Activated CD4-positive, alpha-beta T cell treated with anti-CD3 and anti-CD28 coated beads, Interleukin-2, amount 10 ng/mL, durations not matched to agents 24 days and 14 days (primary cell): ENCODE data around the gene ITPRIPL1. TPM values are rescaled to one million over a fixed set of nuclear protein-coding genes. Genes with fewer than 3 reads are reported as not detected.

Experiments
- DNase-seq: peaks from one replicate; pipeline ENCODE4 v3.0.0; 2022
- H3K27ac Mint-ChIP-seq: one replicate; pipeline ENCODE4 v1.8.0; 2022; ENCODE audit warnings: mild to moderate bottlenecking, mixed read lengths
- H3K27me3 Mint-ChIP-seq: one replicate; pipeline ENCODE4 v1.8.0; 2022; ENCODE audit warnings: mixed read lengths
- H3K36me3 Mint-ChIP-seq: one replicate; pipeline ENCODE4 v1.8.0; 2022; ENCODE audit warnings: low read depth, mild to moderate bottlenecking, mixed read lengths
- H3K4me1 Mint-ChIP-seq: one replicate; pipeline ENCODE4 v1.8.0; 2021; ENCODE audit warnings: mixed read lengths
- H3K4me3 Mint-ChIP-seq: one replicate; pipeline ENCODE4 v1.8.0; 2022; ENCODE audit warnings: mild to moderate bottlenecking, moderate library complexity, mixed read lengths
- H3K9me3 Mint-ChIP-seq: one replicate; pipeline ENCODE4 v1.8.0; 2021; ENCODE audit warnings: mixed read lengths
- intact Hi-C: fragments of 100-400 bp; cut with micrococcal nuclease; formaldehyde crosslinking; loops from one replicate; pipeline ENCODE4 v1.15.1; 2023
- total RNA-seq: library from RNA; stranded (reverse); gene quantifications from 2 replicates; pipeline ENCODE4 v1.2.3, GENCODE V29; 2022

Gene ITPRIPL1
- total RNA-seq, 1 donor from 2014 or later, result 53.9 TPM

DNA sequence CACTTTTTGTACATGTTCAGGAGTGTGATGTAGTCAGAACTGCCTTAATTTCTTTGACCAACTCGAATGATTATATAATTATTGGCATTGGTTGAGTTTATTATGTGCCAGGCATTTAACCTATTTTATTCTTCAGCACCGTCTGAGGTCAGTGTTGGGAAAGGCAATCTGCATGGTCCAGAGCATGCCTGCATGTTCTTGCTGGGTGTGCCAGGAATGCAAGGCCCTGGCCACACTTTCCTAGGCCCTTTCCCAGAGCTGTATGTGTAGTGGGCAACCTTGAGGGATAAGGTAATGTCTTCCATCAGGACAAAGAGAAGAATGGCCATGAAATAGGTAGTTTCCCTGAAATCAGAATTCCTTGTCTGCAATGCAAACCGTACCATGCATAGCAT is 10.1 kb upstream of the ITPRIPL1 start:
- Mint-ChIP-seq H3K27ac (peak overlapping the region; percentile 92), H3K36me3 (peaks cover 20% of the 10 kb centered on the region), H3K9me3 (no peaks in the 10 kb centered on the region), H3K4me3 (peak overlapping the region; percentile 74), H3K27me3 (no peaks in the 10 kb centered on the region), H3K4me1 (peaks cover 45% of the 10 kb centered on the region)
- DNase-seq, result no peak
- intact Hi-C loops, result no loop called here

- no peaks in the 10 kb centered on the region for H3K9me3 Mint-ChIP-seq
- intact Hi-C loops, result no loop called here
- H3K4me3 Mint-ChIP-seq, result peak overlapping the region; percentile 74
- H3K36me3 Mint-ChIP-seq, result peaks cover 22% of the 10 kb centered on the region
- peak; percentile 84 for DNase-seq
- H3K27me3 Mint-ChIP-seq, result no peaks in the 10 kb centered on the region
- H3K27ac Mint-ChIP-seq, result peak overlapping the region; percentile 92
- peaks cover 46% of the 10 kb centered on the region for H3K4me1 Mint-ChIP-seq
Observed at GRCh38 chr2:96315400-96316071, 9.6 kb upstream of the ITPRIPL1 start.

- H3K4me1 Mint-ChIP-seq, result peaks cover 49% of the 10 kb centered on the region
Observed at GRCh38 chr2:96316999-96317398, 8.1 kb upstream of the ITPRIPL1 start.

DNA sequence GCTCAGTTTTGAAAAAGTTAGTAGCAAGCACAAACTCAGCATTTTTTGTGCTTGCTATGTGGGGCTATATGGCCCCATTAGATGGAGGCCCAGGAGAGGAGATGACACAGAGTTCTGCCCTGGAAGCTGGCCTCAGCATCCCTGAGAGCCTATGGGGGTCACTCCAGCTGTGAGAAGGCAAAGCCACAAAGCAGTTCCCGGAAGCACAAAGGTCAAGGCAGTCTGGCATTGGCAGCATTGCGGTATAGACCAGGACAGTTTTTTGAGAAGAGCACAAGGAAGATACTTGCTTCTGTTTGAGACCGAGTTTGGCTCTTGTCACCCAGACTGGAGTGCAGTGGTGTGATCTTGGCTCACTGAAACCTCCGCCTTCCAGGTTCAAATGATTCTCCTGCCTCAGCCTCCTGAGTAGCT is 7.5 kb upstream of the ITPRIPL1 start:
- H3K36me3 Mint-ChIP-seq, result peaks cover 21% of the 10 kb centered on the region
- peak overlapping the region; percentile 47 for H3K4me3 Mint-ChIP-seq
- DNase-seq, result no peak
- intact Hi-C loops, result no loop called here
- H3K27ac Mint-ChIP-seq, result peak overlapping the region; percentile 77
- no peaks in the 10 kb centered on the region for H3K9me3 Mint-ChIP-seq
- H3K4me1 Mint-ChIP-seq, result peaks cover 49% of the 10 kb centered on the region
- H3K27me3 Mint-ChIP-seq, result no peaks in the 10 kb centered on the region

More at GRCh38 chr2:96316999-96317398, 8.1 kb upstream of the ITPRIPL1 start:
- Mint-ChIP-seq H3K27me3 (no peaks in the 10 kb centered on the region), H3K9me3 (no peaks in the 10 kb centered on the region), H3K27ac (peak overlapping the region; percentile 60), H3K4me3 (peak overlapping the region; percentile 9), H3K36me3 (peaks cover 21% of the 10 kb centered on the region)
- no peak for DNase-seq
- intact Hi-C loops, result no loop called here

DNA sequence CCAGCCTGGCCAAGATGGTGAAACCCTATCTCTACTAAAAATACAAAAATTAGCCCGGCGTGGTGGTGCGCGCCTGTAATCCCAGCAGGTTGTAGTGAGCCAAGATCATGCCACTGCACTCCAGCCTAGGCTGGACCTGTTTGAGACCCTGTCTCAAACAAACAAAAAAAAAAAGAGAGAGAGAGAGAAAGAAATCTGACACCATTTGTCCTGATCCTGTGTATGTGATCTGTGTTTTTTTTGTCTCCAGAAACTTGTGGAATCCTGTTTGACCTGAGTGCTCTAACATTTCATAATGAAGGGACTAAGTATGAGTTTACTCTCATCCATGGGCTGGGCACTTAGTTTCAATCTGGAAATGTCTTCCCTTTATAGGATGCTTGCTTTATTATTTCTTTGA is 6.4 kb upstream of the ITPRIPL1 start:
- intact Hi-C loops, result no loop called here
- Mint-ChIP-seq H3K27me3 (no peaks in the 10 kb centered on the region), H3K36me3 (peaks cover 18% of the 10 kb centered on the region), H3K4me1 (peaks cover 51% of the 10 kb centered on the region), H3K27ac (no peak overlapping the region), H3K9me3 (no peaks in the 10 kb centered on the region), H3K4me3 (peak overlapping the region; percentile 75)
- no peak for DNase-seq

DNA sequence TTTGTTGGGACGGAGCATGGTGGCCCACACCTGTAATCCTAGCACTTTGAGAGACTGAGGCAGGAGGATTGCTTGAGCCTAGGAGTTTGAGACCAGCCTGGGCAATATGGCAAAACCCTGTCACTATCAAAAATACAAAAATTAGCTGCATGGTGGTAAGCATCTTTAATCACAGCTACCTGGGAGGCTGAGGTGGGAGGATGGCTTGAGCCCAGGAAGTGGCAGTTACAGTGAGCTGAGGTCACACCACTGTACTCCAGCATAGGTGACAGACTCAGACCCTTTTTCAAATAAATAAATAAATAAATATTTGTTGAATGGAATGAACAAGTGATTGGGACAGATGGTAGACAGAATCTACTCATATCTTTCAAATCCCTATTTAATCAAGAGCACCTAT is 5.7 kb upstream of the ITPRIPL1 start:
- Mint-ChIP-seq H3K36me3 (peaks cover 18% of the 10 kb centered on the region), H3K27ac (peak overlapping the region; percentile 69), H3K4me1 (peaks cover 55% of the 10 kb centered on the region), H3K27me3 (no peaks in the 10 kb centered on the region), H3K4me3 (peak overlapping the region; percentile 88), H3K9me3 (no peaks in the 10 kb centered on the region)
- intact Hi-C loops, result no loop called here
- DNase-seq, result no peak

GRCh38 chr2:96320326-96320725 is 4.8 kb upstream of the ITPRIPL1 start:
- Mint-ChIP-seq H3K9me3 (no peaks in the 10 kb centered on the region), H3K36me3 (peaks cover 15% of the 10 kb centered on the region), H3K27ac (peak overlapping the region; percentile 98), H3K4me1 (peaks cover 56% of the 10 kb centered on the region), H3K4me3 (peak overlapping the region; percentile 88), H3K27me3 (no peaks in the 10 kb centered on the region)
- intact Hi-C loops, result loop anchor here (2.0 to 5.0 kb wide), 5 partner anchors 14 to 216 kb away; partner anchors contain the start of genes ARID5A, CIAO1, DUSP2 and NCAPH
- DNase-seq, result no peak

DNA sequence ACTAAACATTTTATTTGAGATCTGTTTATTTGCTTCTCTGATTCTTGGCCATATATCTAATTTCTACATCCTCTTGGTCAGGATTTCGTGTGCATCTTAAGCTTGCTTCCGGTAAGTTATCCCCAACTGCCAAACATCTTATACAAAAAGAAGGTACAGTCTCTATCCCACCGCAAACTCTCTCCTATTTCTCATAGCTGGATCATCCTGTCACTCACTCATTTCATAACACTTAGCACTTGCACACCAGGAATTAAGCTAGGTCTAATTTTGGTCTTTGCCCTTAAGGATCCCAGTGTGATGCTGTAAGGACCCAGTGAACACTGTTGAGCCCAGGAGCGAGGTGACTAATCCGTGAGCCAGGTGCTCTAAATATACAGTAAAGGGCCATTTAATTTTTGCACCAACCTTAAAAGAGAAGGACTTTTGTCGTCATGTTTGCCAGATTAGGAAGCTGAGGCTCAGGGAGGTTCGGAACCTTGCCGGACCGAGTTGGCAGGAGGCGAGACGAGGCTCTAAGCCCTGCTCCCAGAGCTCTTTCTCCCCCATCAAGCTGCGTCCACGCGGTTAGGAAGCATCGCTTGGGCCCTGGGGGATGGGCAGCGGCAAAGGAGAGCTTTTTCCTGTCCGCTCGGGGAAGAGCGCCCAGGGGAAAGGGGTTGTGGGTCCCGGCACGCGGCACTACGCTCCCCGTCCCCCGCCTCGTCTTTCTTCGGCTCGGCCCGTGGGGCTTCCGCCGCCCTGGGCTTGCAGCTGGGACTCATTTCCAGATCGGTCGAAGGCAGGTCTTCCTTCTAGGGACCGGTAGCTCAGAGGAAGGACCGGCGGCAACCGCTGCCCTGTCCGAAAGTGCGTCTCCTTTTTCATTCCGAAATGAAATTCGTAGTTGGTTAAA is 4.1 kb upstream of the ITPRIPL1 start:
- peak; percentile 85 for DNase-seq
- peak overlapping the region; percentile 98 for H3K27ac Mint-ChIP-seq
- H3K9me3 Mint-ChIP-seq, result no peaks in the 10 kb centered on the region
- no peaks in the 10 kb centered on the region for H3K27me3 Mint-ChIP-seq
- peaks cover 55% of the 10 kb centered on the region for H3K4me1 Mint-ChIP-seq
- intact Hi-C loops, result loop anchor here (1.0 to 5.0 kb wide), 7 partner anchors 14 to 216 kb away; partner anchors contain the start of genes ARID5A, CIAO1, DUSP2 and NCAPH
- H3K36me3 Mint-ChIP-seq, result peaks cover 17% of the 10 kb centered on the region
- peak overlapping the region; percentile 88 for H3K4me3 Mint-ChIP-seq

- H3K27me3 Mint-ChIP-seq, result no peaks in the 10 kb centered on the region
- peak overlapping the region; percentile 69 for H3K27ac Mint-ChIP-seq
- intact Hi-C loops, result loop anchor here (2.0 to 5.0 kb wide), 4 partner anchors 57 to 177 kb away; partner anchors contain the start of genes CIAO1, DUSP2, STARD7 and TMEM127
- no peaks in the 10 kb centered on the region for H3K9me3 Mint-ChIP-seq
- H3K36me3 Mint-ChIP-seq, result peaks cover 37% of the 10 kb centered on the region
- no peak for DNase-seq
- H3K4me1 Mint-ChIP-seq, result peaks cover 59% of the 10 kb centered on the region
- H3K4me3 Mint-ChIP-seq, result peak overlapping the region; percentile 100
Observed at GRCh38 chr2:96323849-96324248, 1.3 kb upstream of the ITPRIPL1 start.

DNA sequence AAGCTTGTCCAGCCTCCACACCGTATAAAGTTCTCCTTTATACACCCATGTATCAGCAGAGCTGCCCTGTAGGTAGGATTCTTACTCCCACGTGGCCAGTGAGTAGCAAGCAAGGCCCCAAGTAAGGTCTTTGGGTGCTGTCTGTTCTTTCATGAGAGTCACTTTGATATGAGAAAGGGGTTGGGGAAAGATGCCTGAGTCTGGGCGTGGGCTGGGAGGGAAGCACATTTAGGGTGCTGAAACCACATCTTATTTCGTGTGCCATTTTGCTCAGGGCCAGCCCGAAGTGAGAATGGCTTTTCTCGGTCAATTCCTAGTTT is 436 bp upstream of the ITPRIPL1 start:
- Mint-ChIP-seq H3K9me3 (no peaks in the 10 kb centered on the region), H3K36me3 (peaks cover 40% of the 10 kb centered on the region), H3K4me1 (peaks cover 58% of the 10 kb centered on the region), H3K27me3 (no peaks in the 10 kb centered on the region), H3K27ac (peak overlapping the region; percentile 95), H3K4me3 (peak overlapping the region; percentile 100)
- intact Hi-C loops, result loop anchor here (1.0 to 5.0 kb wide), 5 partner anchors 19 to 177 kb away; partner anchors contain the start of genes CIAO1, DUSP2, SNRNP200 and STARD7
- DNase-seq, result peak; percentile 78

DNA sequence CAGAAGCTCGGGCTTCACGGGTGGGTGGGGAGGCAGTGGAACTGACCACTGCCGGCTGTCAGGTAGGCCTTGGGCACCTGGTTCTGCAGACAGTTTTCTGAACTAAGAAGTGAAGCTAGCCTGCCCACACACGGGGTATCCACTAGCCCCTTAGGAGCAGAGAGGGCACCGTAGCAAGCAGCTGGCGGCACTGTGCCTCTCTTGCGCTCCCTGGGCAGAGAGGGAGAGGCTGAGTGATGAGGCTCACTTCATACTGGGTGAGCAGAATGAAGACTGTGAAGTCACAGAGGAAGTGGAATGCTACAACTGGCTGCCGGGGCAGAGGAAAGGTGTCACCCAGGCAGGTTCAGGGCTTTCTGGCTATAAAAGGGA is 753 bp downstream of the ITPRIPL1 start:
- Mint-ChIP-seq H3K4me1 (peaks cover 53% of the 10 kb centered on the region), H3K27me3 (no peaks in the 10 kb centered on the region), H3K4me3 (peak overlapping the region; percentile 100), H3K36me3 (peaks cover 40% of the 10 kb centered on the region), H3K27ac (peak overlapping the region; percentile 95), H3K9me3 (no peaks in the 10 kb centered on the region)
- intact Hi-C loops, result loop anchor here (1.0 to 2.0 kb wide), 3 partner anchors 9 to 161 kb away; partner anchors contain the start of genes NCAPH and SNRNP200
- peak; percentile 87 for DNase-seq

DNA sequence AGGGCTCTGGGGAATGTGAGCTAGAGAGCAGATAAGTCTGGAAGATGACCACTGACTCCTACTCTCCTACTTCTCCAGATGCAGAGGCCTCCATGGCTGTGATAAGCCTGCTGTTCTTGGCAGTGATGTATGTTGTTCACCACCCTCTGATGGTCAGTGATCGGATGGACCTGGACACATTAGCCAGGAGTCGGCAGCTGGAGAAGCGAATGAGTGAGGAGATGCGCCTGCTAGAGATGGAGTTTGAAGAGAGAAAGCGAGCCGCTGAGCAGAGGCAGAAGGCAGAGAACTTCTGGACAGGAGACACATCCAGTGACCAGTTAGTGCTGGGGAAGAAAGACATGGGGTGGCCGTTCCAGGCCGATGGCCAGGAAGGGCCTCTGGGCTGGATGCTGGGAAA is 1.4 kb downstream of the ITPRIPL1 start:
- peak overlapping the region; percentile 100 for H3K4me3 Mint-ChIP-seq
- H3K36me3 Mint-ChIP-seq, result peaks cover 43% of the 10 kb centered on the region
- DNase-seq, result no peak
- peaks cover 53% of the 10 kb centered on the region for H3K4me1 Mint-ChIP-seq
- H3K9me3 Mint-ChIP-seq, result no peaks in the 10 kb centered on the region
- intact Hi-C loops, result loop anchor here (1.0 kb wide), 1 partner anchor 9 kb away; the partner anchor contains the start of gene NCAPH
- no peaks in the 10 kb centered on the region for H3K27me3 Mint-ChIP-seq
- H3K27ac Mint-ChIP-seq, result no peak overlapping the region

DNA sequence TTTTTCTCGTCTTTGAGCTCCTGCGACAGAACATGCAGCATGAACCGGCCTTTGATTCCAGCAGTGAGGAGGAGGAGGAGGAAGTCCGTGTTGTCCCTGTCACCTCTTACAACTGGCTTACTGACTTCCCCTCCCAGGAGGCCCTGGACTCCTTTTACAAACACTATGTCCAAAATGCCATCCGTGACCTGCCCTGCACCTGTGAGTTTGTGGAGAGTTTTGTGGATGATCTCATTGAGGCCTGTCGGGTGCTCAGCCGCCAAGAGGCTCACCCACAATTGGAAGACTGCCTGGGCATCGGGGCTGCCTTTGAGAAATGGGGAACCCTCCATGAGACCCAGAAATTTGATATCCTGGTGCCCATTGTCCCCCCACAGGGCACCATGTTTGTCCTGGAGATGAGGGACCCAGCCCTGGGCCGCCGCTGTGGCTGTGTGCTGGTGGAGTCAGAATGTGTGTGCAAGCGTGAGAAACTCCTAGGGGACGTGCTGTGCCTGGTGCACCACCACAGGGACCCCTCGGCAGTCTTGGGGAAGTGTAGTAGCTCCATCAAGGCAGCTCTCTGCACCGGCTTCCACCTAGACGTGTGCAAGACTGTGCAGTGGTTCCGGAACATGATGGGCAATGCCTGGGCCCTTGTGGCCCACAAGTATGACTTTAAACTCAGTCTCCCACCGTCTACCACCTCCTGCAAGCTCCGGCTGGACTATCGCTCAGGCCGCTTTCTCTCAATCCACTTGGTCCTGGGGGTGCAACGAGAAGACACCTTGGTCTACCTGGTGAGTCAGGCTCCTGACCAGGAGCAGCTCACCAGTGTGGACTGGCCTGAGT is 2.1 kb downstream of the ITPRIPL1 start:
- H3K27me3 Mint-ChIP-seq, result no peaks in the 10 kb centered on the region
- H3K27ac Mint-ChIP-seq, result peak overlapping the region; percentile 24

More for the DNA sequence above, 2.1 kb downstream of the ITPRIPL1 start:
- intact Hi-C loops, result loop anchor here (1.0 kb wide), 1 partner anchor 8 kb away; the partner anchor contains the start of gene NCAPH
- H3K36me3 Mint-ChIP-seq, result peaks cover 44% of the 10 kb centered on the region
- H3K4me3 Mint-ChIP-seq, result peak overlapping the region; percentile 100
- peaks cover 50% of the 10 kb centered on the region for H3K4me1 Mint-ChIP-seq
- no peaks in the 10 kb centered on the region for H3K9me3 Mint-ChIP-seq
- DNase-seq, result no peak
